Esophagus squamous epithelium (tissue), 5 donors: ENCODE data around the gene PDXDC1. TPM values are rescaled to one million over a fixed set of nuclear protein-coding genes. Genes with fewer than 3 reads are reported as not detected.
A peak's percentile ranks its signal among the peaks of the same experiment; 100 is the strongest.
"Not testable (repeated sequence)": the region's sequence is repeated elsewhere in the genome, so short reads cannot be mapped to it uniquely, and the experiment has no call there.

Source experiments
- DNase-seq: peaks from one replicate; lab custom pipeline; 2025; lab: John Stamatoyannopoulos, UW
- H3K27ac ChIP-seq, 4 donors: fragments of 200-600 bp; sonication (generic); one replicate each; pipeline ENCODE4 v1.5.1; 2016 to 2019; ENCODE audit warnings: mild to moderate bottlenecking in 1 of 4
- H3K27me3 ChIP-seq, 4 donors: fragments of 200-600 bp; sonication (generic); 1 replicate in 3 of 4; 2 replicates in 1 of 4; pipeline versions ENCODE4 v1.5.1 to v1.6.0; 2017 to 2021; ENCODE audit warnings: antibody characterized with exemption in 1 of 4
- H3K36me3 ChIP-seq, 3 donors: fragments of 200-600 bp; sonication (generic); one replicate each; pipeline ENCODE4 v1.5.1; 2016 to 2019
- H3K4me1 ChIP-seq, 3 donors: fragments of 200-600 bp; sonication (generic); one replicate each; pipeline ENCODE4 v1.5.1; 2017 to 2019
- H3K4me3 ChIP-seq, 4 donors: fragments of 200-600 bp; sonication (generic); 1 replicate in 3 of 4; 2 replicates in 1 of 4; pipeline ENCODE4 v1.5.1; 2016 to 2019; ENCODE audit warnings: mild to moderate bottlenecking in 2 of 4, moderate library complexity in 1 of 4
- H3K9me3 ChIP-seq, 3 donors: fragments of 200-600 bp; sonication (generic); one replicate each; pipeline ENCODE4 v1.5.1; 2016 to 2019
- CTCF ChIP-seq, 6 experiments: fragments of 450-650 bp in 4 of 6; fragments of 200-600 bp in 2 of 6; sonication (generic) in 2 of 6; IDR thresholded peaks; one replicate each; pipeline ENCODE4 v1.5.1; 2016 to 2019; ENCODE audit warnings: antibody characterized with exemption in 6 of 6, mild to moderate bottlenecking in 4 of 6, moderate library complexity in 4 of 6
- POLR2A ChIP-seq, 4 donors: fragments of 450-650 bp; IDR thresholded peaks; one replicate each; pipeline ENCODE4 v1.6.1; 2017; ENCODE audit warnings: antibody characterized with exemption in 4 of 4, mild to moderate bottlenecking in 4 of 4, moderate library complexity in 3 of 4
- WGBS, 2 donors: methylation state at CpG; one replicate each; pipeline ENCODE4 v1.1.5; 2018; 5-methylcytosine and 5-hydroxymethylcytosine counted together
- intact Hi-C: fragments of 100-400 bp; cut with DNase I; formaldehyde crosslinking; loops from one replicate; pipeline ENCODE4 v1.15.0; 2022
- total RNA-seq, 4 donors: library from RNA; depleted of rRNA; stranded (reverse); fragments of >200 nt; gene quantifications; one replicate each; pipeline ENCODE4 v1.1.0, GENCODE V29; 2016
- donor health status: DM: yes; HTN: yes; CAD: no.

The PDXDC1 gene
- total RNA-seq, 4 donors from 2014 or later: 40.3 to 76.5 (median 53.9) TPM

- TF ChIP-seq CTCF (IDR thresholded peaks at IDR 0.05): no peak
- TF ChIP-seq POLR2A (IDR thresholded peaks at IDR 0.05): no peak
- no peaks in the 10 kb centered on the region for H3K9me3 ChIP-seq
- H3K36me3 ChIP-seq: peaks cover 0 to 11% (median 0%) of the 10 kb centered on the region in 3 donors
- WGBS, 2 donors: 71 to 74% methylated on average over 15 to 19 of the region's 19 CpGs
- no peak for DNase-seq
- peaks cover 0 to 55% (median 4%) of the 10 kb centered on the region in 3 donors for H3K4me1 ChIP-seq
- H3K27me3 ChIP-seq: no peaks in the 10 kb centered on the region
- peak overlapping the region; percentile 88 to 100 (median 97) for H3K4me3 ChIP-seq
- H3K27ac ChIP-seq: peak overlapping the region; percentile 86 to 93 (median 90)
- intact Hi-C loops: no loop called here
Observed at GRCh38 chr16:15054357-15055140, 79.7 kb downstream of the PDXDC1 start.

- H3K4me1 ChIP-seq: peaks cover 0 to 52% (median 4%) of the 10 kb centered on the region in 3 donors
- H3K27me3 ChIP-seq: no peaks in the 10 kb centered on the region
- TF ChIP-seq CTCF (IDR thresholded peaks at IDR 0.05) (no peak), POLR2A (IDR thresholded peaks at IDR 0.05) (peak in 2 of 4 donors; percentile 35 to 66)
- H3K36me3 ChIP-seq: peaks cover 0 to 19% (median 0%) of the 10 kb centered on the region in 3 donors
- no peak for DNase-seq
- intact Hi-C loops: no loop called here
- H3K9me3 ChIP-seq: no peaks in the 10 kb centered on the region
- 7 to 19% methylated on average over 7 to 14 of the region's 81 CpGs for WGBS, 2 donors
- peak overlapping the region; percentile 86 to 93 (median 90) for H3K27ac ChIP-seq
- peak overlapping the region; percentile 88 to 100 (median 97) for H3K4me3 ChIP-seq
Observed at GRCh38 chr16:15055141-15056053, 80.6 kb downstream of the PDXDC1 start.

- intact Hi-C loops: no loop called here
- no peaks in the 10 kb centered on the region for H3K9me3 ChIP-seq
- 56 to 63% methylated on average over 3 to 6 of the region's 7 CpGs for WGBS, 2 donors
- H3K4me3 ChIP-seq: no peak overlapping the region
- H3K4me1 ChIP-seq: peaks cover 0 to 46% (median 4%) of the 10 kb centered on the region in 3 donors
- no peak for DNase-seq
- H3K36me3 ChIP-seq: peaks cover 6 to 44% (median 8%) of the 10 kb centered on the region in 3 donors
- TF ChIP-seq POLR2A (IDR thresholded peaks at IDR 0.05) (no peak), CTCF (IDR thresholded peaks at IDR 0.05) (no peak)
- no peaks in the 10 kb centered on the region for H3K27me3 ChIP-seq
- H3K27ac ChIP-seq: no peak overlapping the region
Observed at GRCh38 chr16:15057681-15058417, 83.0 kb downstream of the PDXDC1 start.

GRCh38 chr16:15059324-15059723, 84.5 kb downstream of the PDXDC1 start:
- peaks cover 8 to 58% (median 8%) of the 10 kb centered on the region in 3 donors for H3K36me3 ChIP-seq

GRCh38 chr16:15062085-15062810, 87.4 kb downstream of the PDXDC1 start:
- H3K4me3 ChIP-seq, DNase-seq, intact Hi-C loops, H3K27ac ChIP-seq, H3K9me3 ChIP-seq, H3K27me3 ChIP-seq: not testable (repeated sequence)
- Histone ChIP-seq H3K36me3 (peaks cover 8 to 78% (median 19%) of the 10 kb centered on the region in 3 donors), H3K4me1 (peaks cover 0 to 11% (median 0%) of the 10 kb centered on the region in 3 donors)
- 75 to 77% methylated on average over 8 of the region's 8 CpGs for WGBS, 2 donors

More at GRCh38 chr16:15059324-15059723, 84.5 kb downstream of the PDXDC1 start:
- WGBS, 2 donors: 67 to 81% methylated on average over 3 of the region's 3 CpGs
- TF ChIP-seq POLR2A (IDR thresholded peaks at IDR 0.05) (no peak), CTCF (IDR thresholded peaks at IDR 0.05) (no peak)
- no peak overlapping the region for H3K4me3 ChIP-seq
- H3K4me1 ChIP-seq: peaks cover 0 to 33% (median 4%) of the 10 kb centered on the region in 3 donors
- intact Hi-C loops: no loop called here
- H3K27me3 ChIP-seq: no peaks in the 10 kb centered on the region
- no peak overlapping the region for H3K27ac ChIP-seq
- H3K9me3 ChIP-seq: no peaks in the 10 kb centered on the region
- DNase-seq: no peak

GRCh38 chr16:15065961-15066360, 91.1 kb downstream of the PDXDC1 start:
- DNase-seq, intact Hi-C loops, H3K27me3 ChIP-seq, H3K9me3 ChIP-seq, H3K4me1 ChIP-seq, H3K4me3 ChIP-seq, H3K27ac ChIP-seq: not testable (repeated sequence)
- H3K36me3 ChIP-seq: peaks cover 8 to 88% (median 22%) of the 10 kb centered on the region in 3 donors
- no CpG with 5 or more reads among the region's 4 CpGs for WGBS, 2 donors

GRCh38 chr16:15066690-15067089, 91.9 kb downstream of the PDXDC1 start:
- H3K4me1 ChIP-seq, DNase-seq, H3K4me3 ChIP-seq, H3K27ac ChIP-seq, H3K27me3 ChIP-seq, H3K9me3 ChIP-seq, intact Hi-C loops: not testable (repeated sequence)
- peaks cover 3 to 86% (median 16%) of the 10 kb centered on the region in 3 donors for H3K36me3 ChIP-seq
- 91 to 94% methylated on average over 6 to 7 of the region's 8 CpGs for WGBS, 2 donors
